HG03045 (cell line): ENCODE data around the gene BAHCC1.

Source experiments
- ATAC-seq: cut with Tn5 transposase; IDR thresholded peaks from one replicate; pipeline ENCODE4 v1.9.1; 2021; ENCODE audit warnings: mild to moderate bottlenecking, moderate library complexity; ENCODE audit not compliant: unreplicated experiment

BAHCC1 gene

GRCh38 chr17:81473019-81473418 is 77.8 kb downstream of the BAHCC1 start:
- ATAC-seq = no peak

GRCh38 chr17:81474958-81475357 is 79.7 kb downstream of the BAHCC1 start:
- ATAC-seq = no peak

GRCh38 chr17:81476097-81476496 is 80.8 kb downstream of the BAHCC1 start:
- ATAC-seq = no peak

- no peak for ATAC-seq
These were observed 81.4 kb downstream of the BAHCC1 start for GRCh38 chr17:81476635-81477034.

GRCh38 chr17:81477173-81477572 is 81.9 kb downstream of the BAHCC1 start:
- no peak for ATAC-seq

- no peak for ATAC-seq
These were observed 82.9 kb downstream of the BAHCC1 start for GRCh38 chr17:81478119-81478518.

GRCh38 chr17:81479175-81480071 is 84.2 kb downstream of the BAHCC1 start:
- ATAC-seq = no peak

- ATAC-seq = no peak
These were observed 85.1 kb downstream of the BAHCC1 start for GRCh38 chr17:81480140-81481072.

- no peak for ATAC-seq
These were observed 86.0 kb downstream of the BAHCC1 start for GRCh38 chr17:81481073-81481799.

GRCh38 chr17:81481815-81482505 is 86.7 kb downstream of the BAHCC1 start:
- ATAC-seq = no peak

GRCh38 chr17:81482673-81483072 is 87.4 kb downstream of the BAHCC1 start:
- no peak for ATAC-seq

GRCh38 chr17:81483085-81483861 is 88.0 kb downstream of the BAHCC1 start:
- ATAC-seq = no peak

GRCh38 chr17:81483862-81484194 is 88.6 kb downstream of the BAHCC1 start:
- ATAC-seq = no peak

- peak; percentile 54 for ATAC-seq
These were observed 89.1 kb downstream of the BAHCC1 start for GRCh38 chr17:81484195-81484979.

GRCh38 chr17:81486199-81486810 is 91.0 kb downstream of the BAHCC1 start:
- no peak for ATAC-seq

GRCh38 chr17:81487089-81487486 is 91.8 kb downstream of the BAHCC1 start:
- ATAC-seq = no peak

- ATAC-seq = peak; percentile 64
These were observed 92.4 kb downstream of the BAHCC1 start for GRCh38 chr17:81487487-81488275.
